Stomach smooth muscle (tissue), 2 donors: ENCODE data around the gene CDH4.

Source experiments
- H3K27ac ChIP-seq: one replicate; pipeline ENCODE4 v1.7.0; 2013; ENCODE audit warnings: mild to moderate bottlenecking, low read length, inconsistent platforms
- H3K27me3 ChIP-seq, 2 donors: one replicate each; pipeline ENCODE4 v1.7.0; 2013; ENCODE audit warnings: low read length in 2 of 2; ENCODE audit not compliant: insufficient read depth in 2 of 2, control insufficient read depth in 1 of 2
- H3K36me3 ChIP-seq, 2 donors: one replicate each; pipeline ENCODE4 v1.7.0; 2013; ENCODE audit warnings: low read length in 2 of 2; ENCODE audit not compliant: control insufficient read depth in 2 of 2, insufficient read depth in 2 of 2
- H3K4me1 ChIP-seq: one replicate; pipeline ENCODE4 v1.7.0; 2013; ENCODE audit warnings: low read length; ENCODE audit not compliant: control insufficient read depth, insufficient read depth
- H3K4me3 ChIP-seq, 2 donors: one replicate each; pipeline ENCODE4 v1.7.0; 2013; ENCODE audit warnings: low read length in 2 of 2
- H3K9ac ChIP-seq, 2 donors: one replicate each; pipeline ENCODE4 v1.7.0; 2013; ENCODE audit warnings: low read length in 2 of 2, mild to moderate bottlenecking in 1 of 2
- H3K9me3 ChIP-seq, 2 donors: one replicate each; pipeline ENCODE4 v1.7.0; 2013; ENCODE audit warnings: low read length in 2 of 2; ENCODE audit not compliant: control insufficient read depth in 2 of 2
- donor health status: healthy.
- donor health status: Pancreatic carcinoma.

CDH4 gene

DNA sequence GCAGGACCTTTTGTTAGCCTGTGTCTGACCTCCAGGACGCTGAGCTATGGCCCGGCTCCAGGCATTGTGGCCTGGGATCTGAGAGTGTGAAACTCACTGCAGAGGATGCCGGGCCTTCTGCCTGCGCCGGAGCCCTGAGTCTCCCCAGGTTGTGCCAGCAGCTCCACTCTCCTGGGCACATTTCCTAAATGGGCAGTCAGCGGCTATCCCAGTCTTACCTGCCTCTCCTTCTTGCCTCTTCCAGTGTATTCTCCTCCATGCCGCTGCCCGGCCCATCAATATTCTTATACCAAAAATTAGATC is 397.8 kb downstream of the CDH4 start:
- no peak overlapping the region for H3K4me3 ChIP-seq
- H3K27ac ChIP-seq: no peak overlapping the region
- no peaks in the 10 kb centered on the region for H3K9me3 ChIP-seq
- H3K9ac ChIP-seq: no peak overlapping the region
- H3K36me3 ChIP-seq: no peaks in the 10 kb centered on the region
- peaks cover 3 to 8% of the 10 kb centered on the region in 2 donors for H3K27me3 ChIP-seq
- H3K4me1 ChIP-seq: no peaks in the 10 kb centered on the region

DNA sequence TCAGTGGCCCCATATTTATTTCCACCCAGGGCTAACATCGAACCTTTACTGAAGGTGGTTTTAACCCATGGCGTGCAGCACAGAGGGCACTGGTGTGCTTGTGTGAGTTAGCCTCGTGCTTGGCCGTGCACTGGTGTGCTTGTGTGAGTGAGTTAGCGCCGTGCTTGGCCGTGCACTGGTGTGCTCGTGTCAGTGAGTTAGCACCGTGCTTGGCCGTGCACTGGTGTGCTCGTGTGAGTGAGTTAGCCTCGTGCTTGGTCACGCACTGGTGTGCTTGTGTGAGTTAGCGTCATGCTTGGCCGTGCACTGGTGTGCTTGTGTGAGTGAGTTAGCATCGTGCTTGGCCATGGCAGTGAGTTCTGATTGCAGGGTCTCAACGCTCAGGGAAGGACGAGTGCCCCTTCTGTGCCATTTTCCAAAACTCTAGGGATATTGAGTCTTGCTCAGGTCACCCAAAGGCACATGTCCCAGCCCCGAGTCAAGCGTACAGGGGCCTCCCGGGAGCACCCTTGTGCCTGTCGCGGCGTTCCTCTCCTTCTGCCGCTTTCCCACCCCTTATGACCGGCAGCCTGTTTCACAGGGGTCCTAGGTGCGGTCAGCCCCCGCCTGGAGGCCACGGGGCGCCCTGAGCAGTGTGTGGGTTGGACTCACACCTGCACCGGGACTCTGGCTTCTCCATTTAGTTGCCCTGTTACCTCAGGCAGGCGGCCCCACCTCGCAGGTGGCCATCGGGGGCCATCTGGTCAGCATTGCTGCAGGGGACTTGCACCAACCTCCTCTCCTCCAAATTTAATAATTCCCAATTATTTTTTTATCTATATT is 399.1 kb downstream of the CDH4 start:
- H3K27me3 ChIP-seq: peaks cover 6 to 12% of the 10 kb centered on the region in 2 donors
- H3K36me3 ChIP-seq: no peaks in the 10 kb centered on the region
- no peaks in the 10 kb centered on the region for H3K4me1 ChIP-seq
- H3K9me3 ChIP-seq: no peaks in the 10 kb centered on the region
- H3K9ac ChIP-seq: no peak overlapping the region
- no peak overlapping the region for H3K27ac ChIP-seq
- H3K4me3 ChIP-seq: no peak overlapping the region

DNA sequence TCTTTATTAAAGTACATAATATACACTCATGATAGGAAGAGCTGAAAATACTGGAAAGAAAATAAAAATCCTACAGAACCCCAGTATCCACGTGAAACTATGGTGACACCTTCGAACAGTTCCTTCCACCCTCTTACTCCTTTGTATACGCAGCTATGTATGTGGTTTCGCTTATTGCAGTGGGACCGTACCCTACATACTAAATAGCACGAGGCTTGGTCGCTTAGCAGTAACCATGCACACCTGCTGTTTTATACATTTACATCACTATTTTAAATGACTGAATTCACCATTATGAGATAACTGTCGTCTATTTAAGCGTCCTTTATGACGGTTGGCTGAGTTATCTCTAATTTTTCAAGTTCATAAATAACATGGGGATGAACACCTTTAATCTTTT is 400.1 kb downstream of the CDH4 start:
- no peaks in the 10 kb centered on the region for H3K4me1 ChIP-seq
- H3K9me3 ChIP-seq: no peaks in the 10 kb centered on the region
- H3K27ac ChIP-seq: no peak overlapping the region
- H3K9ac ChIP-seq: no peak overlapping the region
- no peaks in the 10 kb centered on the region for H3K36me3 ChIP-seq
- no peak overlapping the region for H3K4me3 ChIP-seq
- peaks cover 6 to 10% of the 10 kb centered on the region in 2 donors for H3K27me3 ChIP-seq

DNA sequence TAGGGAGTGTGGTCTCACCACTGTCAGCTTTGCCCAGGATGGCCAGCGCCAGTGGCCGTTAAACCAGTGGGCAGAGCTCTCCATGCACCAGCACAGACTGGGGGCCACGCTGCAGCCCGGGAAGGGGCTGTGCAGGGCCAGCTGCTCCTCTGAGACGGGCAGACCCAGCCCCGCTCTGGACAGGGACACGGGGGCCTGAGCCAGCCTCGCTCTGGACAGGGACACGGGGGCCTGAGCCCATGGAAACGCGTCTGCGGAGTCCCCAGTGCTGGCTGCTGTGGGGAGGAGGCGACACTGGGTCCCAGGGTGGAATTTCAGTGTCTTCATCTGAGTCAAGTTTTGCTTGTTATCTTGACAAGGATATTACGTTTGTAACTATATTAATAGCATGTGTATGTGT is 402.7 kb downstream of the CDH4 start:
- Histone ChIP-seq H3K4me1 (no peaks in the 10 kb centered on the region), H3K27me3 (peaks cover 6 to 10% of the 10 kb centered on the region in 2 donors), H3K9ac (no peak overlapping the region), H3K4me3 (no peak overlapping the region), H3K27ac (no peak overlapping the region), H3K36me3 (no peaks in the 10 kb centered on the region), H3K9me3 (no peaks in the 10 kb centered on the region)

DNA sequence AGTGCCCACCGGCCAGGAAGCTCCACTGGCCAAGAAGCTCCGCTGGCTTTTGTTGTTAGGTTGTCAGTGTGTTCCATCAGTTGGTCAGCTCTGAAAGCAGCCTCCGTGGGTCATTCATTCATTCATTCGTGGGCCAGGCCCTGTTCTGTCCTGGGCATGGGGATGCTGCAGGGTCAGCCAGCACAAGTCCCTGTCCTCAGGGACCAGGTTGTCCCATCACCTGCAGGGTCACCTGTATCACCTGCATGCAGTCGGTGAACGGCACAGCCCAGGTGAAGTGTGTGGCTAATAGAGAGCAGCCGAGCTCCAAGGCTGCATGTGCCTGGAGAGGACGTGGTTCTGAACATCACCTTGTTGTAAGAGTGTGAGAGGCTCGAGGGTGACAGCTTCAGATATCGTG is 403.5 kb downstream of the CDH4 start:
- no peaks in the 10 kb centered on the region for H3K4me1 ChIP-seq
- H3K4me3 ChIP-seq: no peak overlapping the region
- peaks cover 6 to 10% of the 10 kb centered on the region in 2 donors for H3K27me3 ChIP-seq
- H3K36me3 ChIP-seq: no peaks in the 10 kb centered on the region
- H3K27ac ChIP-seq: no peak overlapping the region
- no peak overlapping the region for H3K9ac ChIP-seq
- H3K9me3 ChIP-seq: no peaks in the 10 kb centered on the region

DNA sequence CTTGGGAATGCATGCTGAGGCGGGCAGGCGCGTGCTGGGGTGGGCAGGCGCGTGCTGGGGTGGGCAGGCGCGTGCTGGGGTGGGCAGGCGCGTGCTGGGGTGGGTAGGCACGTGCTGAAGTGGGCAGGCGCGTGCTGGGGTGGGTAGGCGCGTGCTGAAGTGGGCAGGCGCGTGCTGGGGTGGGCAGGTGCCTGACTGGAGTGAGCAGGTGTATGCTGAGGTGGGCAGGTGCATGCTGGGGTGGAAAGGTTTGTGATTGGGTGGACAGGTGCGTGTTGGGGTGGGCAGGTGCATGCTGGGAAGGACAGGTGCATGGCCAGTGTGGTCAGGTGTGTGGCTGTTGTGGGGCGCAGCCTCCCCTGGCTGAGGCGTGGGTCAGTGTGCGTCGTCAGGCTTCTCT is 404.1 kb downstream of the CDH4 start:
- Histone ChIP-seq H3K4me1 (no peaks in the 10 kb centered on the region), H3K27me3 (peaks cover 6 to 7% of the 10 kb centered on the region in 2 donors), H3K9me3 (no peaks in the 10 kb centered on the region), H3K4me3 (no peak overlapping the region), H3K27ac (no peak overlapping the region), H3K36me3 (no peaks in the 10 kb centered on the region), H3K9ac (no peak overlapping the region)

DNA sequence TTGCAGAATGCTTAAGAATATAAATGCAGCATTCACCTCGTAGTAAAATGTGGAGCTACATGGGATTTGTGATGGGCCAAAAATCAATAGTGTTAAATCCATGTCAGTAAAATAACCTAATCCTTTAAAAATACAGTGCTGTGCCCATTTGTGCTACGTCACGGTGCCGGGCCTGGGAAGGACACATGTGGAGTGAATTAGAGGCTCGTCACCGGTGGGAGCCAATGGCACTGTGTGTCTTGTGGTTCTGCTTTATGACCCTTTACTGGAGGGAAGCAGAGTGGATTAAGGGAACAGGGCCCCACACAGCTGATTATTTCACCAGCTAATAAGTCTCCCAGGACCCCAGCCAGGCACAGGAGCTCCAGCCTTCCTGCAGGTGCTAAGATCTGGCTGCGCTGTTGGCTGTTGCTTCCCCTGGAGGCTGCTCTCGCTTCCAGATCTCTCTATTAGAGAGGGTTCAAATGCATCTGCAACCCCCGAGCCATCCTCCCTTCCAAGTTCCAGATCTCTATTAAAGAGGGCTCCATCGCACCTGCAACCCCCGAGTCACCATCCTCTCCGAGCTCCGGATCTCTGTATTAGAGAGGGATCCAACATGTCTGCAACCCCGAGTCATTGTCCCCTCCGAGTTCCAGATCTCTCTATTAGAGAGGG is 405.8 kb downstream of the CDH4 start:
- Histone ChIP-seq H3K9me3 (no peaks in the 10 kb centered on the region), H3K36me3 (no peaks in the 10 kb centered on the region), H3K27ac (no peak overlapping the region), H3K4me1 (no peaks in the 10 kb centered on the region), H3K4me3 (no peak overlapping the region), H3K27me3 (peaks cover 6 to 8% of the 10 kb centered on the region in 2 donors), H3K9ac (no peak overlapping the region)

DNA sequence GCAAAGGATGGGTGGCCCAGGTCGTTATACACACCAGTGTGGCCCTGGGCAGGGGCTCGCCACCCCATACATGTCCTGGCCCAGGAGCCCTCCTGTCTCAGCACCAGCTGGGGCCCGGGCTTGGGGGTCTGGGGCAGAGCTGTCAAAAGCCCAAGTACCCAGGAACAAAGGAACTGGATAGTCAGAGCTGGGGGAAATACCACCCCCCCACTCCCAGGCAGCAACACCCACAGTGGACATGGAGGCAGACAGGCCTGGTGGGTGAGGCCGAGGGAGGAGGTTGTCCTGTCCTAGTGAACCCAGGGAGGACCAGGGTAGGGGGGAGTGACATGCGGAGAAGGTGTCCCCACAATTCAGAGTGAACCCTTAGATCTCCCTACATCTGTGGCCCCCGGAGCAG is 406.5 kb downstream of the CDH4 start:
- Histone ChIP-seq H3K27ac (no peak overlapping the region), H3K4me1 (no peaks in the 10 kb centered on the region), H3K27me3 (peaks cover 6 to 9% of the 10 kb centered on the region in 2 donors), H3K9me3 (no peaks in the 10 kb centered on the region), H3K9ac (no peak overlapping the region), H3K36me3 (no peaks in the 10 kb centered on the region), H3K4me3 (no peak overlapping the region)

DNA sequence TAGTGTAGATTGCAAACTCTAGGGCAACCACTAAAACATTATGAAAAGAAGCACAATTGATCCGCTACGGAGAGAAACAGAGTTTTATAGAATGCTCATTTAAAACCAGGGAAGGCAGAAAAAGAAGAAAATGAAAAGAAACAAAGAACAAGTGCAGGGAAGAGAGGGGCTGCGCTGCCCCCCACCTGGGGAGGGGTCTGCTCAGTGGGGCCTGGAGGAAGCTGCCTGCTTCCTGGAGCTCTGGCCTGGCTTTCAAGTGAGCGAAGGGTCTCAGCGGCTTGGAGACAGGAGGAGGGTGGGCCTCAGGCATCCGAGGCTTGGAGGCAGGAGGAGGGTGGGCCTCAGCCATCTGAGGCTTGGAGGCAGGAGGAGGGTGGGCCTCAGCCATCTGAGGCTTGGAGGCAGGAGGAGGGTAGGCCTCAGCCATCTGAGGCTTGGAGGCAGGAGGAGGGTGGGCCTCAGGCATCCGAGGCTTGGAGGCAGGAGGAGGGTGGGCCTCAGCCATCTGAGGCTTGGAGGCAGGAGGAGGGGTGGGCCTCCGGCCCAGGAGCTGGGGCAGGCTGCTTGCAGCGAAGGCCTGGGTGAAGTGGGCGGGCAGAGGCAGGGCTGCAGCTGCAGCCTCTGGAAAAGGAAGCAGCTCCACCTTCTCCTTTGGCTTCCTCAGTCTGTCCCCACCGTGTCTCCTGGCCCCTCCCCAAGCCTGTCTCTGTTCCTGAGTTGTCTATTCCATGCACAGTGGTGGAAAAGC is 407.4 kb downstream of the CDH4 start:
- Histone ChIP-seq H3K9me3 (no peaks in the 10 kb centered on the region), H3K36me3 (no peaks in the 10 kb centered on the region), H3K27me3 (peaks cover 6 to 9% of the 10 kb centered on the region in 2 donors), H3K27ac (no peak overlapping the region), H3K4me1 (no peaks in the 10 kb centered on the region), H3K4me3 (no peak overlapping the region), H3K9ac (no peak overlapping the region)

DNA sequence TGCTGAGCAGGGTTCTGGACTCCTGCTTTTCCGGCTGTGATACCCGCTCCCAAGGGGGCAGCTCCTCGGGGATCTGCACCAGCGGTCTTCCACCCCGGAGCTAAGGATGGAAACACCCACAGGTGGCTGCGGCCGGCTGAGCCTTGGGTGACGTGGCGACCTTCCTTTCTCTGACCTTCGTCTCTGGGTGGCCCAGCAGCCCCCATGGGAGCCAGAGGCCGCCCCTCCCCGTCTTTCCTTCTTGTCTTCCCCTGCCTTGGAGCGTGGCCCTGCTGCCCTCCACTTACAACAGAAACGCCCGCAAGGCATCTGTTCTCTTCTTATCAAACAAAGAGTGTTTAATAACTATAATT is 407.9 kb downstream of the CDH4 start:
- peaks cover 3 to 9% of the 10 kb centered on the region in 2 donors for H3K27me3 ChIP-seq
- H3K4me1 ChIP-seq: no peaks in the 10 kb centered on the region
- no peak overlapping the region for H3K4me3 ChIP-seq
- H3K27ac ChIP-seq: no peak overlapping the region
- H3K36me3 ChIP-seq: no peaks in the 10 kb centered on the region
- H3K9ac ChIP-seq: no peak overlapping the region
- no peaks in the 10 kb centered on the region for H3K9me3 ChIP-seq

DNA sequence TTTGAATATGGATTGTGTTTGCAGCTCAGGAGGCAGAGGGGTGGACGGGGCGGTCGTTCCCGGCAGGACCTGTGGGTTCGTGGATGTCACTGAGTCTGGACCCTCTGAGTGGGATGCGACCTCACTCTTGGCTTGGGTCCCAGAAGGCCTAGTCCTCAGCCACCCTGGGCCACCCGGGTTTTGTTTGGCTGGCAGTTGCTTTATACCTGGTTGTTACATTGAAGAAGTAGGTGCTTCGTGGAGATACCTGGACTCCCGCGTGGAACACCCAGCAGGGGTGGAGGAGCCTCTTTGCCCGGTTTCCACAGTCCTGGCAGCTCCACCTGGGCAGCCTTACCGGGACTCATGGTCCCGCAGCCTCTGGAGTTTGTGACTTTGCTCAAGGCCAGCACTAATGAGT is 408.5 kb downstream of the CDH4 start:
- Histone ChIP-seq H3K9me3 (no peaks in the 10 kb centered on the region), H3K27ac (no peak overlapping the region), H3K9ac (no peak overlapping the region), H3K4me3 (no peak overlapping the region), H3K27me3 (peaks cover 3 to 8% of the 10 kb centered on the region in 2 donors), H3K36me3 (no peaks in the 10 kb centered on the region), H3K4me1 (no peaks in the 10 kb centered on the region)
